RWPE2 (cell line): ENCODE results near the gene SLC46A2.
A peak's percentile ranks its signal among the peaks of the same experiment; 100 is the strongest.

Source experiments
- ATAC-seq: fragments of 200-7000 bp; cut with Tn5 transposase; 3 replicates; pipeline ENCODE4 v1.9.1; 2021; ENCODE audit warnings: low read depth
- DNase-seq: peaks from one replicate; pipeline ENCODE4 v3.0.0-alpha.2; 2020; ENCODE audit warnings: low spot score
- H3K27ac ChIP-seq: fragments of 450-650 bp; 2 replicates; pipeline ENCODE4 v1.5.1; 2017; ENCODE audit warnings: mild to moderate bottlenecking; ENCODE audit not compliant: poor library complexity, severe bottlenecking
- H3K27me3 ChIP-seq: fragments of 250-450 bp; sonication (Bioruptor Pico); 2 replicates; pipeline ENCODE4 v1.5.1; 2021; ENCODE audit warnings: mild to moderate bottlenecking, moderate library complexity; ENCODE audit not compliant: insufficient read depth, poor library complexity, severe bottlenecking
- H3K36me3 ChIP-seq: fragments of 250-450 bp; sonication (Bioruptor Pico); 2 replicates; pipeline ENCODE4 v1.5.1; 2020; ENCODE audit warnings: low read depth, mild to moderate bottlenecking, moderate library complexity
- H3K4me1 ChIP-seq: fragments of 250-450 bp; sonication (Bioruptor Pico); 2 replicates; pipeline ENCODE4 v1.5.1; 2021; ENCODE audit warnings: mild to moderate bottlenecking, moderate library complexity; ENCODE audit not compliant: insufficient read depth, poor library complexity, severe bottlenecking
- H3K4me3 ChIP-seq: fragments of 250-450 bp; sonication (Bioruptor Pico); 2 replicates; pipeline ENCODE4 v1.5.1; 2021; ENCODE audit warnings: mild to moderate bottlenecking, moderate library complexity; ENCODE audit not compliant: severe bottlenecking
- H3K9me3 ChIP-seq: fragments of 250-450 bp; sonication (Bioruptor Pico); 2 replicates; pipeline ENCODE4 v1.5.1; 2021; ENCODE audit warnings: mild to moderate bottlenecking, moderate library complexity; ENCODE audit not compliant: severe bottlenecking
- TF ChIP-seq, protein P1 (sequence below): fragments of 450-650 bp; IDR thresholded peaks from one replicate; pipeline ENCODE4 v1.5.1; 2017; ENCODE audit warnings: mild to moderate bottlenecking, moderate library complexity; ENCODE audit not compliant: poor library complexity, severe bottlenecking

Gene SLC46A2

GRCh38 chr9:112846528-112847488, 43.9 kb downstream of the SLC46A2 start:
- H3K9me3 ChIP-seq, result no peaks in the 10 kb centered on the region
- no peaks in the 10 kb centered on the region for H3K27me3 ChIP-seq
- no peaks in the 10 kb centered on the region for H3K36me3 ChIP-seq
- TF ChIP-seq, protein P1, sequence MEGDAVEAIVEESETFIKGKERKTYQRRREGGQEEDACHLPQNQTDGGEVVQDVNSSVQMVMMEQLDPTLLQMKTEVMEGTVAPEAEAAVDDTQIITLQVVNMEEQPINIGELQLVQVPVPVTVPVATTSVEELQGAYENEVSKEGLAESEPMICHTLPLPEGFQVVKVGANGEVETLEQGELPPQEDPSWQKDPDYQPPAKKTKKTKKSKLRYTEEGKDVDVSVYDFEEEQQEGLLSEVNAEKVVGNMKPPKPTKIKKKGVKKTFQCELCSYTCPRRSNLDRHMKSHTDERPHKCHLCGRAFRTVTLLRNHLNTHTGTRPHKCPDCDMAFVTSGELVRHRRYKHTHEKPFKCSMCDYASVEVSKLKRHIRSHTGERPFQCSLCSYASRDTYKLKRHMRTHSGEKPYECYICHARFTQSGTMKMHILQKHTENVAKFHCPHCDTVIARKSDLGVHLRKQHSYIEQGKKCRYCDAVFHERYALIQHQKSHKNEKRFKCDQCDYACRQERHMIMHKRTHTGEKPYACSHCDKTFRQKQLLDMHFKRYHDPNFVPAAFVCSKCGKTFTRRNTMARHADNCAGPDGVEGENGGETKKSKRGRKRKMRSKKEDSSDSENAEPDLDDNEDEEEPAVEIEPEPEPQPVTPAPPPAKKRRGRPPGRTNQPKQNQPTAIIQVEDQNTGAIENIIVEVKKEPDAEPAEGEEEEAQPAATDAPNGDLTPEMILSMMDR, result no peak
- H3K4me3 ChIP-seq, result no peak overlapping the region
- ATAC-seq, result no peak
- no peak for DNase-seq
- H3K4me1 ChIP-seq, result peaks cover 4% of the 10 kb centered on the region
- no peak overlapping the region for H3K27ac ChIP-seq

GRCh38 chr9:112844771-112845542, 45.7 kb downstream of the SLC46A2 start:
- H3K4me3 ChIP-seq, result no peak overlapping the region
- ATAC-seq, result peak; percentile 77
- peaks cover 4% of the 10 kb centered on the region for H3K4me1 ChIP-seq
- DNase-seq, result no peak
- no peaks in the 10 kb centered on the region for H3K27me3 ChIP-seq
- H3K9me3 ChIP-seq, result no peaks in the 10 kb centered on the region
- H3K27ac ChIP-seq, result no peak overlapping the region
- no peaks in the 10 kb centered on the region for H3K36me3 ChIP-seq
- TF ChIP-seq, protein P1, result peak; percentile 97

DNA sequence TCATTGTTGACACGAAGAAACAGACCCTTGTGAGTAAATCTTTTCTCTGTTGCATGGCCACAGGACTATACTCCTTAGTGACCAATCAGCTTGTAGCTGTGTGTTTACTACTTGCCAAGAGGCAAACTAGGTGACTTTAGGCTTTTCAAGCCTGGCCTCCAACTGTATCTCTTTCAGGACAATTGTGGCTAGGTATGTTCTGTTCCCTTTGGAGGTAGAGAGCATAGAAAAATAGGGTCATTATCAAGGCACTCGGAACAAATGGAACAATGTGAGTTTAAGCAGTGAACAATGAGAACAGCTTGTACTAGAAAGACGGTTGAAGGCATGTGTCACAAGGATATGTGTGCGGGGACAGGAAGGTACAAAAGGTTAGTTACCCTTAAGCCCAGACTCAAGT, 48.1 kb downstream of the SLC46A2 start:
- H3K4me3 ChIP-seq, result no peak overlapping the region
- H3K27ac ChIP-seq, result no peak overlapping the region
- H3K36me3 ChIP-seq, result peaks cover 5% of the 10 kb centered on the region; the same call in 1 of the 2 replicates
- no peaks in the 10 kb centered on the region for H3K27me3 ChIP-seq
- DNase-seq, result no peak
- no peak for ATAC-seq
- TF ChIP-seq, protein P1, result no peak
- H3K9me3 ChIP-seq, result no peaks in the 10 kb centered on the region
- H3K4me1 ChIP-seq, result peaks cover 4% of the 10 kb centered on the region

- TF ChIP-seq, protein P1, result no peak
- DNase-seq (no peak), ATAC-seq (no peak)
- Histone ChIP-seq H3K4me3 (no peak overlapping the region), H3K4me1 (peaks cover 4% of the 10 kb centered on the region), H3K27me3 (no peaks in the 10 kb centered on the region), H3K36me3 (peaks cover 5% of the 10 kb centered on the region; the same call in 1 of the 2 replicates), H3K27ac (no peak overlapping the region), H3K9me3 (no peaks in the 10 kb centered on the region)
These were observed 49.4 kb downstream of the SLC46A2 start for GRCh38 chr9:112841261-112841660.
